NCI-H128 (cell line): ENCODE measurements around the gene GOT2.
"Not testable (repeated sequence)": the region's sequence is repeated elsewhere in the genome, so short reads cannot be mapped to it uniquely, and the experiment has no call there.

ENCODE experiments used
- DNase-seq: peaks from one replicate; lab custom pipeline; 2025; ENCODE audit not compliant: unreplicated experiment; lab: John Stamatoyannopoulos, UW

Gene GOT2

DNA sequence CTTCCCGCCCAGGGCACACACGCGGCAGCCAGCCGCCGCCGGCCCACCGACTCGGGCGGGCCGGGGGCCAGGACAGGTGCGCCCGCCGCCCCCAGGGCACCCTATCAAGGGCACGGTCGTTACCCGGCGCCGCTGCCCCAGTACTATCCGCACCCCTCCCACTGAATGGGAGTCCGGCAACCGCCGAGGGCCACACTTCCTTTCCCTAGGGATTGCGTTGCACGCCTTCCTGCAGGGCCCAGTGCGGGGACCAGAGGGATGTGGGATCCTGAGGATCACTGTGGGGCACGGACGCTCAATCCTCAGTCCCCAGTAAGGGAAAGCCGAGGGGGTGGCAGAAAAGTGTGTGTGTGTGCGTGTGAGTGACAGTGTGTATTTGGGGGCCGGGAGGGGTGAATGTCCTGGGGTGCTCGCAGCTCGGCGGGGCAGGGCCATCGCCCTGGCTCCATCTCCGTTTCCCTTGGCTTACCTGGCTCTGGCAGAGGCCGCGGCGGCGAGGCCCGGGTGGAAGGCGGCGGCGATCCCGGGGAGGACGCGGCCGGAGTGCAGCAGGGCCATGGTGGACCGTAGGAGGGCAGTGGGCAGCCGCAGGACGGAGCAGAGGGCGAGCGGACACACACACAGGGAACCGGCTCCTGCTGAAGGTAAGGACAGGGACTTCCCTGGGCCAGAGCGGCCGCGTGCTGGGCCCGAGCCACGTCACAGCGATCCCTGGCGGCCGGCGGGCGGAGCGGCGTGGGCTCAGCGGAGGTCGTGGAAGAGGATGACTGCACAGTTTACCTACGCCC, at the start of gene GOT2:
TSS of gene GOT2 (minus strand) at position 646 of the 788 bp plus-strand sequence. CDS start at position 558, 88 bp downstream.
- peak; percentile 52 for DNase-seq

- DNase-seq, result not testable (repeated sequence)
These were observed 45.2 kb upstream of the GOT2 start for GRCh38 chr16:58779291-58779690.

- DNase-seq, result no peak
These were observed 39.8 kb upstream of the GOT2 start for GRCh38 chr16:58773870-58774269.

GRCh38 chr16:58768145-58768544, 34.0 kb upstream of the GOT2 start:
- DNase-seq, result no peak

DNA sequence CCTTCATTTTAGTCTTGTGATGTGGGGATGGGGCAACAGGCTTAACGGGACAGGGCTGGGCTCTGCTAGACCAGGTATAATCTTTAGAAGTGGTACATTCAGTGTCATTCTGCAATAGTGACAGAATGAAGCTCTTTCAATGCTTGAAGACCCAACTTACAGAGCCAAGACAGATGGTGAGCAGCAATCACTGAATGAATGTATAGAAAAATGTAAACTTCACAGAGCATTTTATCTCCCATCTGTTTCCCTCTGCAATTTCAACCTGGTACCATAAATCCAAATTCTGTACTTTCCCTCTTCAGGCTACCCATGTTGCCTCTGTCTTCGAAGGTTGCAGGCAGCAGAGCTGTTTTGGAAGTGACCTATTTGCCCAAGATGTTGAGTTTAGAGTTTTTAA, 33.5 kb upstream of the GOT2 start:
- no peak for DNase-seq

DNA sequence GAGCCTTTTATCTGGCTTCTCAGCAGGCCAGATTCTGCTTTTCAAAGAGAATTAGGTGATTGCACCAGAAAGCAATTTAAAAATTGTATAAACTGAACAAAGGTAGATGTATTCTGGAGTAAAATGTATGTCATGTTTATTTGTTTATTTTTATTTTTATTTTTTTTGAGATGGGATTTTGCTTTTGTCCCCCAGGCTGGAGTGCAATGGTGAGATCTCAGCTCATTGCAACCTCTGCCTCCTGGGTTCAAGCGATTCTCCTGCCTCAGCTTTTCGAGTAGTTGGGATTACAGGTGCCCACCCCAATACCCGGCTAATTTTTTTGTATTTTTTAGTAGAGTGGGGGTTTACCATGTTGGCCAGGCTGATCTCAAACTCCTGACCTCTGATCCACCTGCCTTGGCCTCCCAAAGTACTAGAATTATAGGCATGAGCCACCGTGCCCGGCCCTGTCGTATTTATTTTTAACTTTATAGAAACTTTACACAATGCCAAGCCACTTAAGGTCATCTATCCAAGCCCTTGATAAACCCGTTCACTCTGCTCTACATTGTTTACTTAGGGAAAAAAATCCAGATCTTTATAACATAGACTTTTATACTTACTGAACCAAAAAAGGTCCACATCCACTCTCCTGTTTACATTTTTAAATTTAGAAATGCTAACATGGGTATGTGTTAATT, 22.7 kb upstream of the GOT2 start:
- DNase-seq, result no peak

GRCh38 chr16:58755989-58756649, 22.0 kb upstream of the GOT2 start:
- DNase-seq, result peak; percentile 47

DNA sequence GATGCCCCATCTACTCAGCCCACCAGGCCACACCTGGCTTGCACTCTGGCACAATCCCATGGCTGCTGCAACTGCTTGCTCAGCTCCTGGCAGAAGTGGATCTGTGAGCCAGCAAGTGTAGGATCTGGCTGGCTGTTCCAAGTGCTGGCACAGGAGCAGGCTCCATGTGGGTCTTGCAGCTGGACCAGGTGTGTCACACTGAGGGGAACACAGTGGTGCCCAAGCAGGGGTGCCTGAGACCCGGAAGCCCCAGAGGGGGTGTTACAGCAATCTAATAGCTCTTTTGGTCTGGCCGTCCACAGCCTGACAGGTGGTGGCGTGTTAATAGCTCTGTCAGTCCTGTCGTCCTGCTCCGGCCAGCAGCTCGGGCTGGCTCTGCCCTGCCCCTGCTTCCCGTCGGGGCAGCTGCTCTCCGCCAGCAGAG, 19.6 kb upstream of the GOT2 start:
- DNase-seq, result no peak

- no peak for DNase-seq
These were observed 10.4 kb upstream of the GOT2 start for GRCh38 chr16:58744497-58744896.

DNA sequence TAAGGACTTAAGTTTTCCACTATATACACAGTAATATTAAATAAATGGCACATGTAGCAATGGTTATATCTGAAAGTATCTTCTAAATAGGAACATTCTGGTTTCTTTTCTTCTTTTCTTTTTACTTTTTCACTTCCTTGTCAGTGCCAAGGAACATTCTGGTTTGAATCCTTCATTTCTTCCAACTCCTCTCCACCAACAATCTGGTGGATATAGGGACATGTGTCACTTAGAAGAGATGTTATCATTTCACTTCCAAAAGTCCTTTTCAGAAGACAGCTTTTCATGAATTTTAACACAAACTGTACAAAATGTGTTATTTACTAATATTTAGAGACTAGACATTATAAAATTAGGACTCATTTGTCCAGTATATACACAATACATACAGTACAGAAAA, 7.9 kb upstream of the GOT2 start:
- DNase-seq, result no peak

- DNase-seq, result no peak
These were observed 7.0 kb upstream of the GOT2 start for GRCh38 chr16:58741166-58741565.

GRCh38 chr16:58738672-58739296, 4.7 kb upstream of the GOT2 start:
- DNase-seq, result no peak

GRCh38 chr16:58736341-58736740, 2.2 kb upstream of the GOT2 start:
- not testable (repeated sequence) for DNase-seq

DNA sequence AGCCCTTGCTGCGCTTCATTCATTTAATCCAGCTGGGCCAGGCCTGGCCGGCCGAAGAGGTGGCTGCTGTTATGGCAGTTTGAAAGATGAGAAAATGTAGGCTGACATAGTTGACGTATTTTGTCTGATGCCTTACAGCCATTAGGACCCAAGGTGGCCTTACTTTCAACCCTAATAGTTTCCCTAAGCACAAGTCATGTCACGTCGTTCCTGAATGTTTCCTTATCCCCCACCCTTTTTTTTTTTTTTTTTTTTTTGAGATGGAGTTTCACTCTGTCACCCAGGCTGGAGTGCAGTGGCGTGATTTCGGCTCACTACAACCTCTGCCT, 307 bp upstream of the GOT2 start:
- no peak for DNase-seq

DNA sequence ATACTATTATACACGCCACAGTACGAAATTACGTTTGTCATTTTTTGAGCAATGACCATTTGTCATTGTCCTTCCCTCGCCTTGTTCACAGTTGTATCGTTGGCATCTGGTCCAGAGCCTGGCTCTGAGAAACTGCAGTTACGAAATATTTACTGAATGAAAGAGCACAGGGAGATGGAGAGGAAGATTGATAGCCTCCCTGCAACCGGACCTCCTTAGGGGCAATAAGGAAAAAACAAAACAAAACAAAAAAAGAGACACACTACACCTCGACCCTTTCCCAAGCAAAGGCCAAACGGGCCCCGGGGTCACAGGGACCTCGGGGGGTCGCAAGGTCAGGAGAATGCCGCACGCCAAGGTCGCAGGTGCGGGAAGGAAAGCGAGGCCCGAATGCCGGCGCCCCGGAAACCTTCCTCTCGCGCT, 857 bp downstream of the GOT2 start:
- no peak for DNase-seq

DNA sequence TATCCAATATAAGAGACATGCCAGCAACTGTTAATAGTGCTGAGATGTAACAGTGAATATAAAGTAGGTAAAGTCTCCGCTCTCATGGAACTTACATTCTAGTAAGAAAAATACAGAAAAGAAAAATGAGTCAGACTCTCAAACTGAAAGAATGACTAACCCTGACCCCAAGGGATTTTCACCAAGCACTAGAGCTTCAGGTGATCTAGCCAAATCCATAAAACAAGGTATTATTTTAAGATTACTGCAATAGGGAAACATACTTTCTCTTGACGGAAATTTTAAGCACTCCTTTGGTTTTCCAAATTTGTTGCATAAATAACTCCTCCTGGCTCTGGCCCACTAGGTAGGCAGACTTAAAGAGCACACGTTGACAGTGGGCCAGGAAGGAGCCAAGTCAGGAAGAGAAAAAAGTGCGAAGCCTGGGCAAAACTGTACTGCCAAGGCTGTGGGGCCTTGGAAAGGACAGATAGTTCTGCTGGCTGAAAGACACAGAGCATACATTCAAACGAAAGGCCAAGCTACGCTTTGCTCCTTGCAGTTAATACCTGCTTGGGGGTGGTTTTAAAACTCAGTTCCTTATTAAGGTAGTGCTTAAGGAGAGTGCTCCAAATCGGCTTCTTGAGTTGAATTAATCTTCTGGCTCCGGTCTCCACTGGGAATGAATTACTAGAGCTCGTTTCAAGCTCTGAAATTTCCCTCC, 1.4 kb downstream of the GOT2 start:
- DNase-seq, result no peak

DNA sequence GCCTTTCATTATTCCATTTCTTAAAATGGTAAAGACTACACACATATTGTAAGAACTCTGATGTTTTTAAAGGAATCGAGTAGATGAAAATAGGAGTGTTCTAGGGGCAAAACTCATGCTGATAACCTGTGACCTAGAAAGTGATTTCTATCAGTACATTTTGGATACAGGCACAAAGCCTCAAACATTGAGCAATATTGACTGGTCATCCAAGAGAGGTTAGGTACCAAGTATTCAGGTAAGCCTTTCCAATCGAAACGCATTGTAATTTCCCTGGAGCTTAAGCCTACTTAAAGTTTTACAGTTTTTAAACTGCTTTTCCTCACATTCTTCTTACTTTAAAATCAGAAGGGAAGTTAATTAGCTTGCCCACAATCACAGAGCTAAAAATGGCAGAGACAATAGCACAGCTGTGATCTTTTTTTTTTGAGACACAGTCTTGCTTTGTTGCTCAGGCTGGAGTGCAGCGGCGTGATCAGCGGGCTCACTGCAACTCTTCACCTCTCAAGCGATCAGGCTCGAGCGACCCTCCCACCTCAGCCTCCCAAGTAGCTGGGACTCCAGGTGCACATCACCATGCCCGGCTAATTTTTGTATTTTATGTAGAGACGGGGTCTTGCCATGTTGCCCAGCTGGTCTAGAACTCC, 3.3 kb downstream of the GOT2 start:
- no peak for DNase-seq

- no peak for DNase-seq
These were observed 6.1 kb downstream of the GOT2 start for GRCh38 chr16:58727796-58728568.

GRCh38 chr16:58727028-58727781, 6.9 kb downstream of the GOT2 start:
- DNase-seq, result no peak
